Measurements from ENCODE around the gene USP2.
A peak's percentile ranks its signal among the peaks of the same experiment; 100 is the strongest.

The USP2 gene

DNA sequence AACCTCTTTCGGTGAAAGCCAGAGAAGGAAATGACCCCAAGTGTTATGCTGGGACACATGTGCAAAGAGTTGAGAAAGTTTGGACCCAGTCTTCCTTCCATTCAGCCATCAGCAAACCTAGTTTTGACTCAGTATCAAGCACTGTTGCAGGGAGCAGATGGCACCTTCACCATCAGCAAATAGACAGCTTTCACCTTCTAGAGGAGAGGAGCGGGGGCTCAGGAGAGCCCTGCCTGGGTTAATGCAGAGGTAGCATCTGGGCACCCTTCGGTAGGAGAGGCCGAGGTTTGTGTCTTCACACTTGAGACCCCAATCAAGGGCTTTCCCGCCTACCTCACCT, 18.8 kb downstream of the USP2 start:
- WGBS (ENCODE audit: extremely low coverage, insufficient coverage, insufficient read length) = no CpG with 5 or more reads among the region's 5 CpGs
- no peak overlapping the region for H4K91ac ChIP-seq (ENCODE audit: low read depth, low read length)

DNA sequence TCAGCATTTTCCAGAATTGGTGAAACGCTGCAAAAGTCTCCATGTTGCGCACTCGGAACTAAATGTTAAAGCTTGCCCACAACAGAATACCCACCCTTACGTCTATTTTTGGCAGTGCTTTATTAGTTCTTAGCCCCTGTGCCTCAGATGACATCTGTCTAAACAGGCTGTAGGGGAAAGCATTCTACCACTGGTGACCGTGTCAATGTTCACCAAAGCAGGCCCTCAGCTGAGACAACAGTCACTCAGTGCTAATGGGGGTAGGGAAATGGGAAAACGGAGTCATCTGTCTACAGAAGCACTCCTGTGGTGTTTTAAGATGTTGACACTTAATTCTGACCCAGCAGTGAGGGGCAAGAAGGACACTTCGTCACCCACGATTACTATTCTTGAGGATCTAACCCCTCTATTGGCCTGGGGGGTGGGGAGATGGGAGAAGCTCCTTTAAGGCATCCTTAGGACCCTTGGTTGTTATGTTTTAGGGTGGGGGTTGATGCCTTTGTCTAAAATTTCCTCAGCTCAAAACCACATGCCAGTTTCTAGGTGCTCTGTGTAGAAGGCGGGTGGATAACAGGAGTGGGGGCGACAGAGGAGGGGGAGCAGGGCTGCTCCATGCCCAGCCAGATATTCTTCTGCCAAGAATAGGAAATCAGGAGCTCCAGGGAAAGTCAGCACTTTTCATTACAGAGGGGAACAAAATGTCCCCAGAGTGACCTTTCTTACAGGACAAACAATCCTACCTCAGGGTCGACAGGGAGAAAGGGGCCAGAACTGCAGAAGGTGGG, 19.4 kb downstream of the USP2 start:
- H3K4me2 ChIP-seq (ENCODE audit: low read length) = peak overlapping the region; percentile 68
- H3K79me1 ChIP-seq (ENCODE audit: low read length) = peaks cover 10% of the 10 kb centered on the region
- no peak for DNase-seq
- H3K4me1 ChIP-seq (ENCODE audit: control insufficient read depth in 1 of 2, insufficient read depth in 2 of 2, low read length in 2 of 2) = peaks cover 33 to 36% of the 10 kb centered on the region in 2 experiments
- H3K18ac ChIP-seq (ENCODE audit: low read length) = no peak overlapping the region
- peak overlapping the region; percentile 36 for H4K91ac ChIP-seq (ENCODE audit: low read depth, low read length)
- H3K9me3 ChIP-seq (ENCODE audit: insufficient read depth, low read depth, low read length) = peaks cover 5% of the 10 kb centered on the region
- H3K23ac ChIP-seq (ENCODE audit: low read length) = no peak overlapping the region
- H3K9ac ChIP-seq (ENCODE audit: low read length) = no peak overlapping the region
- peak overlapping the region; percentile 26 for H2BK12ac ChIP-seq (ENCODE audit: low read length)
- peak overlapping the region; percentile 95 for H3K27ac ChIP-seq (ENCODE audit: low read depth, low read length)
- no peaks in the 10 kb centered on the region for H3K27me3 ChIP-seq (ENCODE audit: insufficient read depth, low read length)
- H3K14ac ChIP-seq (ENCODE audit: low read length) = peak overlapping the region; percentile 24
- peaks cover 5 to 6% of the 10 kb centered on the region in 2 experiments for H3K36me3 ChIP-seq (ENCODE audit: control insufficient read depth in 1 of 2, insufficient read depth in 2 of 2, low read length in 2 of 2)
- H3K4ac ChIP-seq (ENCODE audit: low read depth, low read length) = no peak overlapping the region
- no peak overlapping the region for H4K8ac ChIP-seq (ENCODE audit: low read depth, low read length)
- no peak overlapping the region for H2AK5ac ChIP-seq (ENCODE audit: low read length)
- no peak overlapping the region for H4K12ac ChIP-seq (ENCODE audit: low read depth, low read length)
- H2BK120ac ChIP-seq (ENCODE audit: insufficient read depth, low read length, poor library complexity) = peak overlapping the region; percentile 44
- H3K4me3 ChIP-seq (ENCODE audit: low read depth, low read length) = no peak overlapping the region
- WGBS (ENCODE audit: extremely low coverage, insufficient coverage, insufficient read length) = no CpG with 5 or more reads among the region's 11 CpGs
- H2AFZ ChIP-seq (ENCODE audit: insufficient read depth, low read length, poor library complexity) = no peak overlapping the region
- H2BK5ac ChIP-seq (ENCODE audit: low read depth, low read length, poor library complexity) = peak overlapping the region; percentile 61
- peaks cover 2% of the 10 kb centered on the region for H3K79me2 ChIP-seq (ENCODE audit: control insufficient read depth, insufficient read depth, low read length, poor library complexity)

More for the DNA sequence above, 18.8 kb downstream of the USP2 start:
- Histone ChIP-seq H2AK5ac (ENCODE audit: low read length) (no peak overlapping the region), H3K23ac (ENCODE audit: low read length) (no peak overlapping the region), H3K4me1 (ENCODE audit: control insufficient read depth in 1 of 2, insufficient read depth in 2 of 2, low read length in 2 of 2) (peaks cover 33 to 36% of the 10 kb centered on the region in 2 experiments), H2BK120ac (ENCODE audit: insufficient read depth, low read length, poor library complexity) (no peak overlapping the region), H3K79me1 (ENCODE audit: low read length) (peaks cover 10% of the 10 kb centered on the region), H2AFZ (ENCODE audit: insufficient read depth, low read length, poor library complexity) (no peak overlapping the region), H3K79me2 (ENCODE audit: control insufficient read depth, insufficient read depth, low read length, poor library complexity) (peaks cover 2% of the 10 kb centered on the region), H4K8ac (ENCODE audit: low read depth, low read length) (no peak overlapping the region), H3K4me2 (ENCODE audit: low read length) (peak overlapping the region; percentile 73), H3K36me3 (ENCODE audit: control insufficient read depth in 1 of 2, insufficient read depth in 2 of 2, low read length in 2 of 2) (peaks cover 5 to 6% of the 10 kb centered on the region in 2 experiments), H4K12ac (ENCODE audit: low read depth, low read length) (no peak overlapping the region), H3K9ac (ENCODE audit: low read length) (no peak overlapping the region), H3K4ac (ENCODE audit: low read depth, low read length) (peak overlapping the region; percentile 6), H3K27me3 (ENCODE audit: insufficient read depth, low read length) (no peaks in the 10 kb centered on the region), H3K9me3 (ENCODE audit: insufficient read depth, low read depth, low read length) (peaks cover 5% of the 10 kb centered on the region), H2BK12ac (ENCODE audit: low read length) (no peak overlapping the region), H3K14ac (ENCODE audit: low read length) (no peak overlapping the region), H3K4me3 (ENCODE audit: low read depth, low read length) (no peak overlapping the region), H2BK5ac (ENCODE audit: low read depth, low read length, poor library complexity) (no peak overlapping the region), H3K18ac (ENCODE audit: low read length) (no peak overlapping the region), H3K27ac (ENCODE audit: low read depth, low read length) (no peak overlapping the region)
- no peak for DNase-seq

DNA sequence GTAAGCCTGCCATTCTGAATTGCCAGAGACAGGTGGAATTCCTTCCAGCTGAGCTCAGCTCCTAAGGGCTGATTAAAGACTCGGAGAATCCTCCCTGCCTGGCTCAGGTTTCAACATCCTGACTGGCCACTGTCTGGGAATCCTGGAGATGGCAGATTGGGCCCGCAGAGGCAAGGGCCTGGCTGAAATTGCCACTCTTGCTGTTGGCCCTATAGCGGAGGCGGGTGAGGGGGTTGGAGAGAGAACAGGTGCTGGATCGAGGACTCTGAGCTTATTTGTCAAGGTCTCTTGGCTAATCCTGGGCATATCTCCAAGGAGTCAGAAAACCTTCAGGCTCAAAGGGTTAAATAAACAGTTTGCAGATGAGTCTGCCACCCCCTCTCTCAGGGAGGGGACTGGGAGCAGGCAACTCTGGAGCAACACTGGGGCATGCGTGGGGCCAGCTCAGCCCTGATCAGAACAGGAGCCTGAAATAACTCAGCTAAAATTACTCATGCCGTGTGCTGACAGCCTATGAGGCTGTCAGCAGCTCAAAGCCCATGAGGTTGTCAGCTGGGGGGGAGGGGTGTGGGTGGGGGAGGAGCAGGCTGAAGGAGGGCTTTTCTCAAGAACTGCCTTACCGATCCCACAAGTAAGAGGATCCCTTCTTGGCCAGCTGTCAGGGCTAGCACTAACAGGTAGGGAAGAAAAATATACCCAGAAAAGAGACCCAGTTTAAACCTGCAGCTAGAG, 20.3 kb downstream of the USP2 start:
- Histone ChIP-seq H4K8ac (ENCODE audit: low read depth, low read length) (peak overlapping the region; percentile 8), H2AFZ (ENCODE audit: insufficient read depth, low read length, poor library complexity) (no peak overlapping the region), H2BK120ac (ENCODE audit: insufficient read depth, low read length, poor library complexity) (peak overlapping the region; percentile 44), H3K18ac (ENCODE audit: low read length) (no peak overlapping the region), H3K4ac (ENCODE audit: low read depth, low read length) (no peak overlapping the region), H3K4me2 (ENCODE audit: low read length) (peak overlapping the region; percentile 68), H3K14ac (ENCODE audit: low read length) (peak overlapping the region; percentile 24), H3K27ac (ENCODE audit: low read depth, low read length) (peak overlapping the region; percentile 95), H3K4me1 (ENCODE audit: control insufficient read depth in 1 of 2, insufficient read depth in 2 of 2, low read length in 2 of 2) (peaks cover 29 to 32% of the 10 kb centered on the region in 2 experiments), H2AK5ac (ENCODE audit: low read length) (no peak overlapping the region), H3K4me3 (ENCODE audit: low read depth, low read length) (no peak overlapping the region), H3K36me3 (ENCODE audit: control insufficient read depth in 1 of 2, insufficient read depth in 2 of 2, low read length in 2 of 2) (peaks cover 5 to 6% of the 10 kb centered on the region in 2 experiments), H2BK5ac (ENCODE audit: low read depth, low read length, poor library complexity) (peak overlapping the region; percentile 61), H2BK12ac (ENCODE audit: low read length) (peak overlapping the region; percentile 45), H3K9ac (ENCODE audit: low read length) (no peak overlapping the region), H3K9me3 (ENCODE audit: insufficient read depth, low read depth, low read length) (peaks cover 5% of the 10 kb centered on the region), H3K79me1 (ENCODE audit: low read length) (peaks cover 11% of the 10 kb centered on the region), H3K79me2 (ENCODE audit: control insufficient read depth, insufficient read depth, low read length, poor library complexity) (peaks cover 4% of the 10 kb centered on the region), H4K91ac (ENCODE audit: low read depth, low read length) (no peak overlapping the region), H3K23ac (ENCODE audit: low read length) (no peak overlapping the region), H4K12ac (ENCODE audit: low read depth, low read length) (no peak overlapping the region), H3K27me3 (ENCODE audit: insufficient read depth, low read length) (no peaks in the 10 kb centered on the region)
- peak; percentile 97 to 98 for DNase-seq
- no CpG with 5 or more reads among the region's 8 CpGs for WGBS (ENCODE audit: extremely low coverage, insufficient coverage, insufficient read length)

DNA sequence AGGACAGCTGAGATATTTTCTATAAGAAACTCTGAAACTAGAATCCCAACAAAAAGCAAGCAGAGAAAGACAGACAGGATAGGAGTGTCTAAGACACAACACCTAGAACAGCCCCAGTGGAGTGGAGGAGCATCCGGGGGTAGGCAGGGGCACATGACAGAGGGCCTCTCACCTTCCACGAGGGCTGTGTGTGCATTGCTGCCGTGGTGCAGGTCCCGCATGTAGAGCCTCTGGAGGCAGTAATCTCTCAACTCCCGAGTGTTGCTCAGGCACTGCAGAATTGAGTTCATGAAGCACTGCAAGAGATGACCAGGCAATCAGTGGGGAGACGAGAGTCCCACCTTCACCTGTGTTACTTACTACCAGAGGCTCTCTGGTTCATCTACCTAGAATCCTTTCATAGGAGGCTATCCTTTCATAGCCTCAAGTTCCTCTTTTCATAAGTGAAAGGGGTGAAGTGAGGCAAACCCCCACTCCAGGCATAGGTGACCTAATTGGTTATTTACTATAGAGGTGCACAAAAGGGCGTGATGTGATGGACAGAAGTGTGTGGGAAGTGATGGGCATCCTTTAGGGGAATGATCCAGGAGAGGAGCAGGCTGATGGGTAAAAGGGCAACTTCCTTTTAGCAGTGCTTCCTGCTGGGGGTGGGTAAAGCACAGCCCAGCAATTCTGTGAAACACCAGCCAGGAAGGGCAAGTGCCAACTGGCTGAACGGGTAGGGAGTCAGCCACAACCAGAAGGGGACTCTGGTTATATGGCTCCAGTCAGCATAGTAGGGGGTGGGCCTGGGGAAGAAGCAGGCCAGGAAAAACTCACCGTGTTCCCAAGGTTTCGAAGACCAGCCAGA, 21.9 kb downstream of the USP2 start:
- peaks cover 5 to 6% of the 10 kb centered on the region in 2 experiments for H3K36me3 ChIP-seq (ENCODE audit: control insufficient read depth in 1 of 2, insufficient read depth in 2 of 2, low read length in 2 of 2)
- no peak overlapping the region for H3K4me3 ChIP-seq (ENCODE audit: low read depth, low read length)
- no peak overlapping the region for H2AFZ ChIP-seq (ENCODE audit: insufficient read depth, low read length, poor library complexity)
- H3K23ac ChIP-seq (ENCODE audit: low read length) = no peak overlapping the region
- H3K4me2 ChIP-seq (ENCODE audit: low read length) = no peak overlapping the region
- no peak overlapping the region for H3K9ac ChIP-seq (ENCODE audit: low read length)
- peaks cover 4% of the 10 kb centered on the region for H3K79me2 ChIP-seq (ENCODE audit: control insufficient read depth, insufficient read depth, low read length, poor library complexity)
- no peaks in the 10 kb centered on the region for H3K27me3 ChIP-seq (ENCODE audit: insufficient read depth, low read length)
- H2BK120ac ChIP-seq (ENCODE audit: insufficient read depth, low read length, poor library complexity) = peak overlapping the region; percentile 8
- H4K91ac ChIP-seq (ENCODE audit: low read depth, low read length) = peak overlapping the region; percentile 63
- H3K4me1 ChIP-seq (ENCODE audit: control insufficient read depth in 1 of 2, insufficient read depth in 2 of 2, low read length in 2 of 2) = peaks cover 29 to 32% of the 10 kb centered on the region in 2 experiments
- peaks cover 11% of the 10 kb centered on the region for H3K79me1 ChIP-seq (ENCODE audit: low read length)
- H4K12ac ChIP-seq (ENCODE audit: low read depth, low read length) = no peak overlapping the region
- peak overlapping the region; percentile 22 for H3K14ac ChIP-seq (ENCODE audit: low read length)
- no peak for DNase-seq
- no peak overlapping the region for H3K27ac ChIP-seq (ENCODE audit: low read depth, low read length)
- H4K8ac ChIP-seq (ENCODE audit: low read depth, low read length) = no peak overlapping the region
- H3K9me3 ChIP-seq (ENCODE audit: insufficient read depth, low read depth, low read length) = peaks cover 5% of the 10 kb centered on the region
- WGBS (ENCODE audit: extremely low coverage, insufficient coverage, insufficient read length) = no CpG with 5 or more reads among the region's 10 CpGs
- H2BK12ac ChIP-seq (ENCODE audit: low read length) = peak overlapping the region; percentile 78
- no peak overlapping the region for H2BK5ac ChIP-seq (ENCODE audit: low read depth, low read length, poor library complexity)
- H3K18ac ChIP-seq (ENCODE audit: low read length) = peak overlapping the region; percentile 37
- H2AK5ac ChIP-seq (ENCODE audit: low read length) = peak overlapping the region; percentile 68
- H3K4ac ChIP-seq (ENCODE audit: low read depth, low read length) = peak overlapping the region; percentile 20
